Cardiac fibroblast (primary cell): Measurements from ENCODE around the gene SCAI.

Source experiments
- DNase-seq, 2 donors: peaks; one replicate each; pipeline versions ENCODE4 v3.0.0 to v3.0.0-alpha.2; 2010; ENCODE audit warnings: low read depth in 2 of 2
- H3K4me3 ChIP-seq, 2 donors: replicated peaks in 1 of 2; 1 replicate in 1 of 2; 2 replicates in 1 of 2; pipeline ENCODE4 v1.5.1; 2011; ENCODE audit warnings: low read depth in 2 of 2, low read length in 2 of 2, mild to moderate bottlenecking in 2 of 2, moderate library complexity in 1 of 2
- TF ChIP-seq, protein P1 (sequence below): IDR thresholded peaks from one replicate; pipeline ENCODE4 v1.5.1; 2011; ENCODE audit warnings: low read depth, mild to moderate bottlenecking, low read length, inconsistent platforms

SCAI gene

DNA sequence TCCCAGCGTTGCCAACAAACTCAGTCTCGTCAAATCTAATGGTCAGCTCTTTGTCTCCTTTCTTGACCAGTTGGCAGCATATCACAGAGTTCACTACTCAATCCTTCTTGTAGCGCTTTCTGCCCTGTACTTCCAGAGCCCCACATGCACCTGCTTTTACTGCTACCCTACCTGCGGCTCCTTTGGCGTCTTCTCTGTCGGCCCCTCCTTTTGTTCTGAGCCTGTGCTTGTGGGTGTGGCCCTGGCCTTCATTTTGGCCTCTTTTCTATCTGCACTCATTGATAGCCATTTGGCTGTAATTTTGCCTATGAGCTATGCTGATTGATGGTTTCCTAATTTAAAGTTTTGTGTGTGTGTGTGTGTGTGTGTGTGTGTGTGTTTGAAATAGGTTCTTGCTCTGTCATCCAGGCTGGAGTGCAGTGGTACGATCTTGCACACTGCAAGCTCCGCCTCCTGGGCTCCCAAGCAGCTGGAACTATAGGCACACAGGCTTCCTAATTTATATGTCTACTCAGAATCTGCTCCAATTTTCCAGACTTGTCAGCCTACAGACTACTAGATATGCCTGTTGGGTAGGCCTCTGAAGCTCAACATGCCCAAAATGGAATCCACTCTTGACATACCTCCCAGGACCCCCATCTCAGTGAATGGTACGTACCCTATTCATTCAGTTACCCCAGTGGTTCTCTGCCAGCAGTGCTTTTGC lies 249.1 kb downstream of the SCAI start:
- peak in 1 of 2 donors; percentile 10 for DNase-seq
- no peak overlapping the region for H3K4me3 ChIP-seq
- TF ChIP-seq, protein P1, sequence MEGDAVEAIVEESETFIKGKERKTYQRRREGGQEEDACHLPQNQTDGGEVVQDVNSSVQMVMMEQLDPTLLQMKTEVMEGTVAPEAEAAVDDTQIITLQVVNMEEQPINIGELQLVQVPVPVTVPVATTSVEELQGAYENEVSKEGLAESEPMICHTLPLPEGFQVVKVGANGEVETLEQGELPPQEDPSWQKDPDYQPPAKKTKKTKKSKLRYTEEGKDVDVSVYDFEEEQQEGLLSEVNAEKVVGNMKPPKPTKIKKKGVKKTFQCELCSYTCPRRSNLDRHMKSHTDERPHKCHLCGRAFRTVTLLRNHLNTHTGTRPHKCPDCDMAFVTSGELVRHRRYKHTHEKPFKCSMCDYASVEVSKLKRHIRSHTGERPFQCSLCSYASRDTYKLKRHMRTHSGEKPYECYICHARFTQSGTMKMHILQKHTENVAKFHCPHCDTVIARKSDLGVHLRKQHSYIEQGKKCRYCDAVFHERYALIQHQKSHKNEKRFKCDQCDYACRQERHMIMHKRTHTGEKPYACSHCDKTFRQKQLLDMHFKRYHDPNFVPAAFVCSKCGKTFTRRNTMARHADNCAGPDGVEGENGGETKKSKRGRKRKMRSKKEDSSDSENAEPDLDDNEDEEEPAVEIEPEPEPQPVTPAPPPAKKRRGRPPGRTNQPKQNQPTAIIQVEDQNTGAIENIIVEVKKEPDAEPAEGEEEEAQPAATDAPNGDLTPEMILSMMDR: no peak
